ENCODE measurements around the gene ZCCHC14. TPM values are rescaled to one million over a fixed set of nuclear protein-coding genes. Genes with fewer than 3 reads are reported as not detected.
"Not testable (repeated sequence)": the region's sequence is repeated elsewhere in the genome, so short reads cannot be mapped to it uniquely, and the experiment has no call there.

ZCCHC14 gene
- total and polyA plus RNA-seq, 2 of the 8 experiments (the other 6 are each of a cell fraction or from before 2014, with no cell fraction given): 8.2 to 28.2 TPM

DNA sequence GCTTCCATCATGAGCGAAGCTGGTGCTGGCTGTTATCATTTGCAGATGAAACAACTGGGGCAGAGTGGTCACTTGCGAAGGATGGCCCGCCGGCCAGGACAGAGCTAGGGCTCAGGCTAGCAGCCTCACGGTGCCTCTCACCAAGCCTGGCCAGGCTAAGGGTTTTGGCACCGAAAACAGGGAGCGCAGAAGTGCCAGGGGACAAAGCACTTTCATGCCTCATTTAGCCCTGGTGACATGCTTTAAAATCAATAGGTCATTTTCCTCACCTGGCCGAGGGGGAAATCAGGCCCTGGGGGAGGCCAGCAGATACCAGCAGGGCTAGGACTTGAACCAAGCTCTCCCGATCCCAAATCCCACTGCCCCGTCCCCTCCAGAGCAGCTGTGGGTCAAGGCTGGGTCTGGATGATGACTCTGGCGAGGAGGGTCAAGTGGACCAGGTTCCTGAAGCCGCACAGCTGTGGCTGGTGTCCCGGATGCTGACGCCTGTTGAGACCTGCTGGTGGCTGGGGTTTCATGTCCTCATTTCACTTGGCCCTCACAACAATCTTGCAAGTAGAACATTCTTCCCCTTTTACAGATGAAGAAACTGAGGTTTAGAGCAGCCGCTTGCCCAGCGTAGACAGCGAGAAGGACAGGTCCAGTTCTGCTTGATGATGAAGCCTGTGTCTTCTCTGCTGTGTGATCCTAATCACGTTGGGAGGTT, 10.6 kb upstream of the ZCCHC14 start:
- FAIRE-seq; H3K79me1 ChIP-seq (ENCODE audit: low read depth, low read length); CTCF ChIA-PET (ENCODE audit: partially characterized antibody); H3K56ac ChIP-seq (replicated peaks; ENCODE audit: insufficient read length, low read depth, low read length); DNase-seq (ENCODE audit: low read depth in 1 of 2, low spot score in 2 of 2); H4K5ac ChIP-seq (ENCODE audit: insufficient read length, low read depth, low read length); H3K4ac ChIP-seq (replicated peaks; ENCODE audit: insufficient read length, low read depth, low read length); H3K27ac ChIP-seq (ENCODE audit: low read depth, low read length); H3K36me3 ChIP-seq (ENCODE audit: control insufficient read depth in 2 of 4, insufficient read depth in 4 of 4, low read length in 3 of 4); H3K9me3 ChIP-seq (ENCODE audit: insufficient read depth in 2 of 2, low read depth in 1 of 2, low read length in 1 of 2); H4K8ac ChIP-seq (ENCODE audit: extremely low read depth, insufficient read depth, low read length); H3K23ac ChIP-seq (ENCODE audit: insufficient read length); H2BK120ac ChIP-seq (replicated peaks; ENCODE audit: low read depth, low read length); H3K14ac ChIP-seq (ENCODE audit: insufficient read length); H2BK5ac ChIP-seq (ENCODE audit: low read depth, low read length); H3K18ac ChIP-seq (ENCODE audit: extremely low read depth, low read length); H2BK20ac ChIP-seq (ENCODE audit: low read length); H3K4me1 ChIP-seq (replicated peaks in 1 of 4; ENCODE audit: control insufficient read depth in 3 of 4, insufficient read depth in 4 of 4, low read length in 3 of 4); H2AK5ac ChIP-seq (ENCODE audit: low read depth, low read length); H2BK12ac ChIP-seq (ENCODE audit: low read depth, low read length); H2AFZ ChIP-seq (ENCODE audit: low read length); H3K79me2 ChIP-seq (ENCODE audit: control insufficient read depth in 1 of 2, insufficient read depth in 2 of 2, low read length in 2 of 2); H4K91ac ChIP-seq (replicated peaks; ENCODE audit: insufficient read length, low read length); H3K27me3 ChIP-seq (replicated peaks in 1 of 4; ENCODE audit: control insufficient read depth in 3 of 4, extremely low read depth in 1 of 4, insufficient read depth in 3 of 4, low read length in 3 of 4); H3K4me2 ChIP-seq (ENCODE audit: insufficient read depth in 1 of 2, low read depth in 2 of 2, low read length in 2 of 2); H2BK15ac ChIP-seq (ENCODE audit: low read length); H3K9ac ChIP-seq (replicated peaks in 1 of 4; ENCODE audit: extremely low read depth in 1 of 4, low read depth in 3 of 4, low read length in 3 of 4); H3K4me3 ChIP-seq (ENCODE audit: extremely low read depth in 1 of 4, insufficient read depth in 2 of 4, low read depth in 3 of 4, low read length in 4 of 4): not testable (repeated sequence)
- POLR2A ChIA-PET (ENCODE audit: partially characterized antibody): interaction anchor here (1.1 kb wide), 1 partner anchor 160 kb away, joined by 3 read pairs; no protein-coding TSS in a partner anchor
- Histone ChIP-seq H3K23me2 (ENCODE audit: low read depth, low read length) (peaks cover 12% of the 10 kb centered on the region), H4K20me1 (replicated peaks in 1 of 2; ENCODE audit: control insufficient read depth in 1 of 2, insufficient read depth in 2 of 2, low read length in 2 of 2) (peaks cover 0 to 11% of the 10 kb centered on the region in 2 experiments)
- WGBS, 2 experiments (ENCODE audit: extremely low coverage in 1 of 2, insufficient coverage in 1 of 2, insufficient read length in 1 of 2, insufficient replicate concordance in 2 of 2, low coverage in 1 of 2, low lambda C conversion rate in 2 of 2, missing lambda C conversion rate in 1 of 2): 89% methylated on average over 18 of the region's 18 CpGs; no CpG with 5 or more reads in 1 of the 2 experiments
